T-cell (primary cell): ENCODE data around the gene PCDH10. TPM values are rescaled to one million over a fixed set of nuclear protein-coding genes. Genes with fewer than 3 reads are reported as not detected.
"Not testable (repeated sequence)": the region's sequence is repeated elsewhere in the genome, so short reads cannot be mapped to it uniquely, and the experiment has no call there.

Experiments
- ATAC-seq, 4 experiments: fragments of 200-7000 bp in 3 of 4; fragments of 150-1000 bp in 1 of 4; cut with Tn5 transposase; replicated peaks in 1 of 4; 1 replicate in 3 of 4; 2 replicates in 1 of 4; pipeline ENCODE4 v1.10.0; 2021; ENCODE audit warnings: moderate library complexity in 3 of 4, mild to moderate bottlenecking in 2 of 4, moderate number of reproducible peaks in 1 of 4
- CTCF ChIA-PET, 2 donors: fragments of 300-600 bp; sonication (Branson Sonifier 250); formaldehyde crosslinking; loops; one replicate each; lab custom pipeline; 2022; ENCODE audit warnings: antibody characterized with exemption in 2 of 2; lab: Charles Lee
- POLR2A ChIA-PET, 2 donors: fragments of 300-600 bp; sonication (Branson Sonifier 250); formaldehyde crosslinking; loops; one replicate each; lab custom pipeline; 2022; ENCODE audit warnings: antibody characterized with exemption in 2 of 2; lab: Charles Lee
- DNase-seq, 35 experiments: peaks; one replicate each; pipeline versions ENCODE4 v3.0.0 to v3.0.0-alpha.2; 2013 to 2023
- H3K27ac ChIP-seq: one replicate; pipeline ENCODE4 v1.5.1; 2013; ENCODE audit warnings: low read length
- H3K27me3 ChIP-seq, 2 experiments: replicated peaks in 1 of 2; 1 replicate in 1 of 2; 2 replicates in 1 of 2; pipeline versions ENCODE4 v1.6.1 to v1.7.0; 2013; ENCODE audit warnings: low read length in 1 of 2, mixed read lengths in 1 of 2; ENCODE audit not compliant: control insufficient read depth in 2 of 2, insufficient read depth in 2 of 2; ENCODE audit errors: extremely low read depth in 1 of 2
- H3K36me3 ChIP-seq, 2 donors: 1 replicate in 1 of 2; 2 replicates in 1 of 2; pipeline versions ENCODE4 v1.6.1 to v1.7.0; 2013; ENCODE audit warnings: low read length in 1 of 2; ENCODE audit not compliant: control insufficient read depth in 2 of 2, insufficient read depth in 1 of 2; ENCODE audit errors: extremely low read depth in 1 of 2
- H3K4me1 ChIP-seq, 2 experiments: 1 replicate in 1 of 2; 2 replicates in 1 of 2; pipeline versions ENCODE4 v1.6.1 to v1.7.0; 2013; ENCODE audit warnings: low read length in 2 of 2, mixed read lengths in 1 of 2; ENCODE audit not compliant: insufficient read depth in 2 of 2, control insufficient read depth in 1 of 2; ENCODE audit errors: extremely low read depth in 1 of 2
- H3K4me3 ChIP-seq, 2 donors: 1 replicate in 1 of 2; 2 replicates in 1 of 2; pipeline versions ENCODE4 v1.5.1 to v1.7.0; 2013; ENCODE audit warnings: mild to moderate bottlenecking in 2 of 2, low read length in 1 of 2, moderate library complexity in 1 of 2; ENCODE audit not compliant: control insufficient read depth in 1 of 2; ENCODE audit errors: extremely low read depth in 1 of 2
- H3K9me3 ChIP-seq: 2 replicates; pipeline ENCODE4 v1.7.0; 2013
- H3K27ac Mint-ChIP-seq, 2 donors: one replicate each; pipeline ENCODE4 v1.8.0; 2020 to 2021; ENCODE audit warnings: mild to moderate bottlenecking in 2 of 2, mixed read lengths in 2 of 2
- H3K27me3 Mint-ChIP-seq, 2 donors: one replicate each; pipeline ENCODE4 v1.8.0; 2021 to 2022; ENCODE audit warnings: mixed read lengths in 2 of 2
- H3K36me3 Mint-ChIP-seq: one replicate; pipeline ENCODE4 v1.8.0; 2021; ENCODE audit warnings: mixed read lengths
- H3K4me1 Mint-ChIP-seq, 3 donors: one replicate each; pipeline ENCODE4 v1.8.0; 2020 to 2022; ENCODE audit warnings: mixed read lengths in 3 of 3, mild to moderate bottlenecking in 1 of 3
- H3K4me3 Mint-ChIP-seq, 3 donors: one replicate each; pipeline ENCODE4 v1.8.0; 2020 to 2022; ENCODE audit warnings: mild to moderate bottlenecking in 3 of 3, mixed read lengths in 3 of 3, moderate library complexity in 3 of 3
- H3K9me3 Mint-ChIP-seq, 3 donors: one replicate each; pipeline ENCODE4 v1.8.0; 2020 to 2022; ENCODE audit warnings: mixed read lengths in 3 of 3
- WGBS: methylation state at CpG from one replicate; pipeline ENCODE4 v1.1.5; 2013; ENCODE audit warnings: missing lambda C conversion rate; ENCODE audit not compliant: insufficient coverage; 5-methylcytosine and 5-hydroxymethylcytosine counted together
- total RNA-seq, 35 experiments: library from RNA in 6 of 35; stranded (reverse) in 6 of 35; fragments of 120-200 nt in 1 of 35; gene quantifications; one replicate each; pipeline versions ENCODE4 v1.2.1 to v1.2.4 and lab custom pipeline; 2013 to 2026

Gene PCDH10
- total RNA-seq, 5 donors from 2014 or later (not counting 1 experiment from before 2014, with no cell fraction given): not detected

- H3K27ac ChIP-seq: no peak overlapping the region
- H3K36me3 ChIP-seq: no peaks in the 10 kb centered on the region
These were observed 40.0 kb downstream of the PCDH10 start for GRCh38 chr4:133189147-133189517.

GRCh38 chr4:133190098-133190497 is 41.0 kb downstream of the PCDH10 start:
- H3K27me3 Mint-ChIP-seq: no peaks in the 10 kb centered on the region
- no peak overlapping the region for H3K27ac ChIP-seq
- DNase-seq: no peak
- no peaks in the 10 kb centered on the region for H3K4me1 Mint-ChIP-seq
- no peaks in the 10 kb centered on the region for H3K36me3 Mint-ChIP-seq
- no peaks in the 10 kb centered on the region for H3K4me1 ChIP-seq
- H3K36me3 ChIP-seq: no peaks in the 10 kb centered on the region
- H3K27ac Mint-ChIP-seq: no peak overlapping the region
- no CpG with 5 or more reads among the region's 5 CpGs for WGBS
- no peaks in the 10 kb centered on the region for H3K27me3 ChIP-seq
- ChIA-PET CTCF (no interaction called here), POLR2A (no interaction called here)
- H3K4me3 ChIP-seq: no peak overlapping the region
- no peaks in the 10 kb centered on the region for H3K9me3 ChIP-seq
- H3K9me3 Mint-ChIP-seq: peaks cover 0 to 7% (median 7%) of the 10 kb centered on the region in 3 donors
- H3K4me3 Mint-ChIP-seq: no peak overlapping the region
- no peak for ATAC-seq

More at GRCh38 chr4:133189147-133189517, 40.0 kb downstream of the PCDH10 start:
- H3K4me3 Mint-ChIP-seq: no peak overlapping the region
- H3K4me3 ChIP-seq: no peak overlapping the region
- DNase-seq (no peak), ATAC-seq (no peak)
- no peaks in the 10 kb centered on the region for H3K4me1 Mint-ChIP-seq
- no peaks in the 10 kb centered on the region for H3K27me3 ChIP-seq
- no peaks in the 10 kb centered on the region for H3K36me3 Mint-ChIP-seq
- no peaks in the 10 kb centered on the region for H3K4me1 ChIP-seq
- H3K27me3 Mint-ChIP-seq: no peaks in the 10 kb centered on the region
- H3K27ac Mint-ChIP-seq: no peak overlapping the region
- CTCF ChIA-PET: no interaction called here
- no peaks in the 10 kb centered on the region for H3K9me3 ChIP-seq
- peaks cover 0 to 7% (median 7%) of the 10 kb centered on the region in 3 donors for H3K9me3 Mint-ChIP-seq
- POLR2A ChIA-PET: no interaction called here

- H3K4me1 Mint-ChIP-seq: no peaks in the 10 kb centered on the region
- DNase-seq (no peak), ATAC-seq (no peak)
- no peak overlapping the region for H3K4me3 ChIP-seq
- H3K9me3 ChIP-seq: no peaks in the 10 kb centered on the region
- no peak overlapping the region for H3K27ac Mint-ChIP-seq
- H3K27ac ChIP-seq: no peak overlapping the region
- no peaks in the 10 kb centered on the region for H3K27me3 ChIP-seq
- H3K4me3 Mint-ChIP-seq: no peak overlapping the region
- H3K36me3 ChIP-seq: no peaks in the 10 kb centered on the region
- no peaks in the 10 kb centered on the region for H3K27me3 Mint-ChIP-seq
- H3K36me3 Mint-ChIP-seq: no peaks in the 10 kb centered on the region
- H3K4me1 ChIP-seq: no peaks in the 10 kb centered on the region
- POLR2A ChIA-PET: no interaction called here
- peaks cover 8 to 17% (median 16%) of the 10 kb centered on the region in 3 donors for H3K9me3 Mint-ChIP-seq
- WGBS: 80% methylated on average over 1 of the region's 7 CpGs
- CTCF ChIA-PET: no interaction called here
These were observed 59.7 kb downstream of the PCDH10 start for GRCh38 chr4:133208694-133209285.

- POLR2A ChIA-PET: no interaction called here
- H3K4me1 ChIP-seq: no peaks in the 10 kb centered on the region
- Mint-ChIP-seq H3K4me1 (no peaks in the 10 kb centered on the region), H3K36me3 (no peaks in the 10 kb centered on the region), H3K27ac (no peak overlapping the region), H3K27me3 (no peaks in the 10 kb centered on the region), H3K9me3 (peaks cover 4 to 13% (median 4%) of the 10 kb centered on the region in 3 donors), H3K4me3 (no peak overlapping the region)
- CTCF ChIA-PET: no interaction called here
- DNase-seq: no peak
- H3K27me3 ChIP-seq: no peaks in the 10 kb centered on the region
- WGBS: 88% methylated on average over 5 of the region's 6 CpGs
- H3K9me3 ChIP-seq: no peaks in the 10 kb centered on the region
- ATAC-seq: no peak
- no peak overlapping the region for H3K4me3 ChIP-seq
- H3K36me3 ChIP-seq: no peaks in the 10 kb centered on the region
- H3K27ac ChIP-seq: no peak overlapping the region
These were observed 84.8 kb downstream of the PCDH10 start for GRCh38 chr4:133233922-133234321.

- DNase-seq, H3K4me1 ChIP-seq, POLR2A ChIA-PET, H3K27me3 ChIP-seq, CTCF ChIA-PET, H3K27ac ChIP-seq, H3K36me3 Mint-ChIP-seq, H3K4me3 Mint-ChIP-seq, H3K4me1 Mint-ChIP-seq, H3K9me3 ChIP-seq, H3K4me3 ChIP-seq, H3K27ac Mint-ChIP-seq, ATAC-seq, H3K36me3 ChIP-seq, H3K27me3 Mint-ChIP-seq: not testable (repeated sequence)
- 82% methylated on average over 17 of the region's 30 CpGs for WGBS
- peaks cover 0 to 13% (median 13%) of the 10 kb centered on the region in 3 donors for H3K9me3 Mint-ChIP-seq
These were observed 91.4 kb downstream of the PCDH10 start for GRCh38 chr4:133240451-133240850.
